ENCODE results near the gene MAGEB6.
"Not testable (repeated sequence)": the region's sequence is repeated elsewhere in the genome, so short reads cannot be mapped to it uniquely, and the experiment has no call there.

The MAGEB6 gene, protein sequence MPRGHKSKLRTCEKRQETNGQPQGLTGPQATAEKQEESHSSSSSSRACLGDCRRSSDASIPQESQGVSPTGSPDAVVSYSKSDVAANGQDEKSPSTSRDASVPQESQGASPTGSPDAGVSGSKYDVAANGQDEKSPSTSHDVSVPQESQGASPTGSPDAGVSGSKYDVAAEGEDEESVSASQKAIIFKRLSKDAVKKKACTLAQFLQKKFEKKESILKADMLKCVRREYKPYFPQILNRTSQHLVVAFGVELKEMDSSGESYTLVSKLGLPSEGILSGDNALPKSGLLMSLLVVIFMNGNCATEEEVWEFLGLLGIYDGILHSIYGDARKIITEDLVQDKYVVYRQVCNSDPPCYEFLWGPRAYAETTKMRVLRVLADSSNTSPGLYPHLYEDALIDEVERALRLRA

DNA sequence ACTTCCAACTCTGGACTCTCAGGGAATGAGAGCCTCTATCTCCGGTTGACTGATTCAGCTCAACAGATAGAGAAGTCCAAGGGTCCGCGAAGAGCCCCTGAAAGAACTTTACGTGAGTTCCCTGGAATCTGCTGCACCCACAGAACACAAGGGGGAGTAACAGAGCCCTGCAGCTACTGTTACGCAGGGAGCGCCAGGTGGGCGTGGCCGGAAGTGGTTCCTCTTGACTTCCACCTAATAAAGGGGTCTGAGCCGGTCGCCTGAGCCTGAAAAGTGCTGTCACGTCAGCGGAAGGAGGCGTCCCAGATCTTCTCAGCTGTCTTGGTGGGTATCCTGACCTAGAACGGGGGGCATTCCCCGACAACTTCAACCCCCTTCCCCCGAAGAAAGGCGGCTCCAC is at the start of gene MAGEB6:
Gene MAGEB6, plus strand, starts transcription at position 237 of the 400 bp plus-strand sequence. CDS start 1,407 bp downstream, outside the sequence.
- DNase-seq (ENCODE audit: low read depth) = no peak

DNA sequence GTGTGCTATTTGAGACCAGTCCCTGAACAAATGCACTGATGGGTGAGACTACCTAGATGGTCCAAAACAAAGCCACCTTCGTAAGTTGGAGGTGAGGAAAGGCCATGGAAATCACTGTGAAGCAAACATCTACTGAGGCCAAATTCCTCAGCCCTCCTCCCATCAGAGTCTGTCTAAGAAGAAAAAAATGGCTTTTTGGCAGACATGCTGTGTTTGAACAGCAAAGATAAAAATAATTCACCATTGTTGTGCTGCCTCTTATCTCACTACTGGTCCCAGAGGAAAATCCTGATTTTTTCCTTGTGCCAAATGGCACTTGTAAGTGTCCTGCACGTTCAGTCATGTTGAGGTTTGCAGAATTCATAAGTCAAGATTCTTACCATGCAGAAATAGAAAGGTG is 46.2 kb upstream of the MAGEB6 start:
- DNase-seq (ENCODE audit: low read depth) = no peak

DNA sequence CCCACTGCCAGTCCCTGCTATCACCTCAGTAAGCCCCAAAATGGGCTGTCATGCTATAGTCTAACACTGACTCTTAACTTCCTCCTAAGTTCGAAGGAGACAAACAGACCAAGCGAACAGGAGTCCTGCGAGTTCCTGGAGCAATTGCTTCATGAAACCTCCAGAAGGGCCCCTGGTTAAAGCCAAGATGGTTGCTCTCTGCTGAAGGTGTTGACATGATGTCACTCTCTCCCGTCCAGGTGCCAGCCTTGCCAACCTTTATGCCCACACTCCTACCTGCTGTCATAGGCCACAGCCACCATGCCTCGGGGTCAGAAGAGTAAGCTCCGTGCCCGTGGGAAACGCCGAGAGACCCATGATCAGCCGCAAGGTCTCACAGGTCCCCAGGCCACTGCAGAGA is 31.9 kb upstream of the MAGEB6 start, which contains the start of gene MAGEB6B:
Gene MAGEB6B, plus strand, starts transcription at position 301 of the 400 bp plus-strand sequence. Its CDS starts 0 bp downstream, at position 301.
- no peak for DNase-seq (ENCODE audit: low read depth)

DNA sequence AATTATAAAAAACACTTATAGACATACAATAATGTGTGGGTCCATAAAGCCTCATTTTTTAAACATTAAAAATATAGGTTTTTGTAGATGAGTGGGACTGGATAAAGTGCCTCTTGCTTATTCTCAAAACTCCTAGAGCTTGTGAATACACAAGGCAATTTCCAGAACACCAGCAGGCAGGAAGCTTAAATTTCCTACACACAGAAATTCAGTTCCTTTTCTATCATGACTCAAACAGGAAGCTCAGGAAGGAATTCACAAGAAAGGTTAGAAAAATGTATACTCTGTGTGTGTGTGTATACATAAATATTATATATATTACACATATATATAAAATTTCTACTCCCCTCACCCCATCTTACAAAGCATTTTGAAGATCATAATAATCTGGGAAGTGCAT is 11.3 kb downstream of the MAGEB6 start:
- no peak for DNase-seq (ENCODE audit: low read depth)

DNA sequence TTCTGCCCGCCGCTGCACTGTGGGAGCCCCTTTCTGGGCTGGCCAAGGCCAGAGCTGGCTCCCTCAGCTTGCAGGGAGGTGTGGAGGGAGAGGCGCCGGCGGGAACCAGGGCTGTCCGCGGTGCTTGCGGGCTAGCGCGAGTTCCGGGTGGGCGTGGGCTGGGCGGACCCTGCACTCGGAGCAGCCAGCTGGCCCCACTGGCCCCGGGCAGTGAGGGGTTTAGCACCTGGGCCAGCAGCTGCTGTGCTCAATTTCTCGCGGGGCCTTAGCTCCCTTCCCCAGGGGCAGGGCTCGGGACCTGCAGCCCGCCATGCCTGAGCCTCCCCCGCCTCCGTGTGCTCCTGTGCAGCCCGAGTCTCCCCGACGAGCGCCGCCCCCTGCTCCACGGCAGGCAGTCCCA is 12.5 kb downstream of the MAGEB6 start:
- DNase-seq (ENCODE audit: low read depth) = not testable (repeated sequence)

DNA sequence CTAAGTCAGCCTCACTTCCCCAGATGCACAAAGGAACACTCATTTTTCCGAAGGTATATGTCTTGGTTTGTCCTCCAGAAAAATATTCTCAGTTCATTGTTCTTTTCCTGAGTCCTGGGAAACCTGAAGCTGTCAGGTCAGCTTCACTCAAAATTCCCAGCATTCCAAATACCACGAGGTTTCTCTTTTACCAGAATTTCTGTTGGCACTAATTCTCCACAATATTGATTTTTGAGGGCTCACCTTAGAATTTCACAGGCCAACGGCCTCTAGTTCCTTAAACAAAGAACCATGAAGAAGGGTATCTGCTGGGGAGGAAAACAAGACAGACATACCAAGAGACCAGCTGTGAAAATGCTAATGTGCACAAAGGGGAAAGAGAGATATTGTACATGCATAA is 15.8 kb downstream of the MAGEB6 start:
- no peak for DNase-seq (ENCODE audit: low read depth)

DNA sequence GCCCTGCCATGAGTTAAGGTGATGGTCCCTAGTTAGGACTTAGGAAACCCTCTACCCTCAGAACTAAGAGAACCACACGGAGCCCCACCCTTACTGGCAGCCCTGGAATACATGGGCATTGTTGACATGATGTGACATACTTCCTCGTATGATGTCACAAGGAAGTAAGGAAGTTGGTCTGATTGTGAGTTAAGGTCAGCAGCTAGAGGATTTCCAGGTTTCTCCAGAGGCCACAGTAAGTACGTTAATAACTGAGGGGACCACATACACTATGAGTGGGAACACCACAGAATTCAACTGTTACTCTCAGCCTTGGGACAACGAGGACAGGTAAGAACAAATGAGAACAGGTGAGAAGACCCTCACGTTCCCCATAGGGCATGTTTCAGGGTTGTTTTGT is 23.6 kb downstream of the MAGEB6 start, which contains the start of gene MAGEB5:
Gene MAGEB5, plus strand, starts transcription at position 301 of the 400 bp plus-strand sequence. CDS start 1,133 bp downstream, outside the sequence.
- DNase-seq (ENCODE audit: low read depth) = no peak

DNA sequence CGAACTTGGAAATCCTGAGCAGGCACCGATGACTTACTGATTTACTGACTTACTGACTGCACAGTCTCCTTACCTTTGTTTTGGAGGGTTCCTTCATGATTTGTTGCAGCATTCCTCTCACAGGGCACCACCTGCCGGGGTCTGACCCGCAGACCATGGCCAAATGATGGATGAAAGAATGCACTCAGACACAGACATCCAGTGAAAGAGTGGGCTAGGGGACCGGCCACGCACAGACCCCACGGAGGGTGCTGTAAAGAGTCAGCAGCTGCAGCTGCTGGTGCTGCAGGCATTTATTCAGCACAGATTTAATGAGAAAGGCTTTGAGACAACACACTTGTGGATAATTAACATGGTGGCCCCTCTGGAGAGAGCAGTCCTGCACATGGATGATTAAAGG is 27.1 kb downstream of the MAGEB6 start:
- DNase-seq (ENCODE audit: low read depth) = no peak

DNA sequence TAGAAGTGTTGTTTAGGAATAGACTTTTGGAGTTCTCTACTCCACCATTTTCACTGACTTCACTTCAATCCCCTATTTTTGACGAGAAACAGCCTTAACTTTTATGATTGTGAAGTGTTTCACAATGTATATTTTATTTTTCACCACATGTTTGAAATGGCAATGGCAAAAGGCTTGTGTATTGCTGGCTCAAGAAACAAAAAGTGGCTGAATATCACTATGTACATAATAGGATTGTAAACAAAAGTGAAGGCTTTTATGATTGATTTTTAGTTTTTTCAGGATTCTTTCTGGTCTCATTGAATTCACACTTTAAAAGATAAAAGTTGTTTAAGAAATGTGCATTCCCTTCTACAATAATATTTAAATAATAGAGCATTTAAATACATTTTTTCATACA is 41.9 kb downstream of the MAGEB6 start:
- no peak for DNase-seq (ENCODE audit: low read depth)

Data from GM04504 (cell line).